IPS-18c (cell line): ENCODE results near the gene IL19.

ENCODE experiments used
- H3K4me3 ChIP-seq: 2 replicates; pipeline ENCODE4 v1.7.0; 2013; ENCODE audit warnings: low read depth, mild to moderate bottlenecking, low read length, moderate library complexity; ENCODE audit not compliant: insufficient read depth
- H3K9me3 ChIP-seq: one replicate; pipeline ENCODE4 v1.6.1; 2013; ENCODE audit warnings: mild to moderate bottlenecking, low read length, moderate library complexity; ENCODE audit not compliant: control insufficient read depth, insufficient read depth

The IL19 gene

GRCh38 chr1:206770531-206771337 lies at the start of gene IL19:
Gene IL19, plus strand, starts transcription at chr1:206770773. Its CDS starts 65,890 bp downstream, at chr1:206836663.
- H3K9me3 ChIP-seq = no peaks in the 10 kb centered on the region
- no peak within 1 kb of the TSS for H3K4me3 ChIP-seq

GRCh38 chr1:206721454-206721853 lies 49.1 kb upstream of the IL19 start:
- Histone ChIP-seq H3K9me3 (no peaks in the 10 kb centered on the region), H3K4me3 (no peak overlapping the region)

GRCh38 chr1:206722751-206723461 lies 47.7 kb upstream of the IL19 start:
- Histone ChIP-seq H3K4me3 (no peak overlapping the region), H3K9me3 (no peaks in the 10 kb centered on the region)

GRCh38 chr1:206723462-206723804 lies 47.1 kb upstream of the IL19 start:
- H3K4me3 ChIP-seq = no peak overlapping the region
- H3K9me3 ChIP-seq = no peaks in the 10 kb centered on the region

GRCh38 chr1:206723805-206724472 lies 46.6 kb upstream of the IL19 start:
- H3K4me3 ChIP-seq = no peak overlapping the region

GRCh38 chr1:206725109-206725963 lies 45.2 kb upstream of the IL19 start:
- no peak overlapping the region for H3K4me3 ChIP-seq
- no peaks in the 10 kb centered on the region for H3K9me3 ChIP-seq

More at GRCh38 chr1:206723805-206724472, 46.6 kb upstream of the IL19 start:
- no peaks in the 10 kb centered on the region for H3K9me3 ChIP-seq

GRCh38 chr1:206727981-206728696 lies 42.4 kb upstream of the IL19 start:
- H3K4me3 ChIP-seq = no peak overlapping the region
- H3K9me3 ChIP-seq = no peaks in the 10 kb centered on the region

- H3K4me3 ChIP-seq = no peak overlapping the region
- no peaks in the 10 kb centered on the region for H3K9me3 ChIP-seq
These were observed 41.9 kb upstream of the IL19 start for GRCh38 chr1:206728697-206728987.

GRCh38 chr1:206729050-206729449 lies 41.5 kb upstream of the IL19 start:
- H3K4me3 ChIP-seq = no peak overlapping the region
- H3K9me3 ChIP-seq = no peaks in the 10 kb centered on the region

- Histone ChIP-seq H3K9me3 (no peaks in the 10 kb centered on the region), H3K4me3 (no peak overlapping the region)
These were observed 41.1 kb upstream of the IL19 start for GRCh38 chr1:206729507-206729906.

- no peak overlapping the region for H3K4me3 ChIP-seq
- no peaks in the 10 kb centered on the region for H3K9me3 ChIP-seq
These were observed 38.1 kb upstream of the IL19 start for GRCh38 chr1:206732508-206732907.

GRCh38 chr1:206732992-206733391 lies 37.6 kb upstream of the IL19 start:
- no peak overlapping the region for H3K4me3 ChIP-seq
- no peaks in the 10 kb centered on the region for H3K9me3 ChIP-seq

- H3K9me3 ChIP-seq = no peaks in the 10 kb centered on the region
These were observed 36.0 kb upstream of the IL19 start for GRCh38 chr1:206734499-206735142.

GRCh38 chr1:206735553-206736031 lies 35.0 kb upstream of the IL19 start:
- H3K4me3 ChIP-seq = no peak overlapping the region
- H3K9me3 ChIP-seq = no peaks in the 10 kb centered on the region

More at GRCh38 chr1:206734499-206735142, 36.0 kb upstream of the IL19 start:
- no peak overlapping the region for H3K4me3 ChIP-seq

- no peaks in the 10 kb centered on the region for H3K9me3 ChIP-seq
- H3K4me3 ChIP-seq = no peak overlapping the region
These were observed 33.5 kb upstream of the IL19 start for GRCh38 chr1:206736878-206737728.
